HCT116 (cell line): ENCODE results near the gene NOXA1. TPM values are rescaled to one million over a fixed set of nuclear protein-coding genes. Genes with fewer than 3 reads are reported as not detected.

Experiments
- ATAC-seq: fragments of 200-7000 bp; cut with Tn5 transposase; 2 replicates; pipeline ENCODE4 v1.9.1; 2020; ENCODE audit warnings: mild to moderate bottlenecking, moderate library complexity
- BruUV-seq: library from RNA; stranded (reverse); fragments of 400-500 nt; replicated peaks from 2 replicates; lab custom pipeline; 2021; lab: Mats Ljungman, UMichigan
- CTCF ChIA-PET: fragments of 300-600 bp; sonication (Branson Sonifier 250); formaldehyde crosslinking; loops from one replicate; lab custom pipeline; 2021; ENCODE audit warnings: antibody characterized with exemption; lab: Charles Lee
- POLR2A ChIA-PET: fragments of 300-600, 350-600 bp; sonication (Branson Sonifier 250); formaldehyde crosslinking; loops from one replicate; lab custom pipeline; 2021; ENCODE audit warnings: antibody characterized with exemption; lab: Charles Lee
- RAD21 ChIA-PET, 2 experiments: fragments of 300-600 bp; sonication (Branson Sonifier 250); formaldehyde crosslinking; loops; one replicate each; lab custom pipeline; 2023; ENCODE audit warnings: low total read pairs in 2 of 2; ENCODE audit not compliant: uncharacterized antibody in 2 of 2, unreplicated experiment in 2 of 2, low non-redundant PET in 1 of 2; lab: Charles Lee
- DNase-seq: peaks from one replicate; pipeline ENCODE4 v3.0.0-alpha.2; 2010; ENCODE audit warnings: low read depth, low spot score
- H2AFZ ChIP-seq: fragments of 200-600 bp; shearing (Covaris generic), sonication (generic); 2 replicates; pipeline ENCODE4 v1.6.1; 2017; ENCODE audit warnings: low read depth, mixed run types, mixed read lengths, antibody characterized with exemption, low read length; ENCODE audit not compliant: poor library complexity, severe bottlenecking
- H3K27ac ChIP-seq: 2 replicates; pipeline ENCODE4 v1.5.1; 2012; ENCODE audit warnings: low read depth, low read length
- H3K27me3 ChIP-seq: fragments of 200-600 bp; sonication (generic); 2 replicates; pipeline ENCODE4 v1.6.1; 2016; ENCODE audit warnings: mixed run types, low read length, mixed read lengths; ENCODE audit not compliant: insufficient read depth
- H3K36me3 ChIP-seq, 2 experiments: fragments of 200-500 bp in 1 of 2; fragments of 200-600 bp in 1 of 2; sonication (Bioruptor generic) in 1 of 2; sonication (generic) in 1 of 2; 2 replicates each; pipeline versions ENCODE4 v1.5.1 to v1.6.1; 2014 to 2016; ENCODE audit warnings: low read length in 2 of 2, inconsistent platforms in 1 of 2, mixed read lengths in 1 of 2, mixed run types in 1 of 2; ENCODE audit not compliant: insufficient read depth in 2 of 2, control insufficient read depth in 1 of 2
- H3K4me1 ChIP-seq, 2 experiments: fragments of 200-600 bp in 1 of 2; sonication (generic) in 1 of 2; 2 replicates each; pipeline versions ENCODE4 v1.5.1 to v1.6.1; 2012 to 2017; ENCODE audit warnings: low read length in 2 of 2, inconsistent platforms in 1 of 2, mild to moderate bottlenecking in 1 of 2, mixed read lengths in 1 of 2, mixed run types in 1 of 2, moderate library complexity in 1 of 2; ENCODE audit not compliant: insufficient read depth in 2 of 2, control insufficient read depth in 1 of 2
- H3K4me2 ChIP-seq: fragments of 200-600 bp; sonication (generic); 2 replicates; pipeline ENCODE4 v1.6.1; 2017; ENCODE audit warnings: mixed run types, low read length, mixed read lengths
- H3K4me3 ChIP-seq, 2 experiments: fragments of 200-600 bp in 1 of 2; sonication (generic) in 1 of 2; replicated peaks in 1 of 2; 2 replicates each; pipeline ENCODE4 v1.5.1; 2011 to 2016; ENCODE audit warnings: low read length in 2 of 2, control low read depth in 1 of 2, low read depth in 1 of 2, mild to moderate bottlenecking in 1 of 2, mixed read lengths in 1 of 2, mixed run types in 1 of 2
- H3K79me2 ChIP-seq: fragments of 200-600 bp; sonication (generic); 2 replicates; pipeline ENCODE4 v1.6.1; 2017; ENCODE audit warnings: mild to moderate bottlenecking, mixed run types, low read length, moderate library complexity, mixed read lengths; ENCODE audit not compliant: insufficient read depth
- H3K9ac ChIP-seq: fragments of 200-600 bp; sonication (generic); 2 replicates; pipeline ENCODE4 v1.6.1; 2016; ENCODE audit warnings: low read length, mixed read lengths
- H3K9me2 ChIP-seq: fragments of 200-600 bp; sonication (generic), shearing (Covaris generic); 2 replicates; pipeline ENCODE4 v1.6.1; 2017; ENCODE audit warnings: mixed run types, mild to moderate bottlenecking, moderate library complexity; ENCODE audit not compliant: insufficient read depth
- H3K9me3 ChIP-seq, 2 experiments: fragments of 200-500 bp in 1 of 2; fragments of 200-600 bp in 1 of 2; sonication (Bioruptor generic) in 1 of 2; sonication (generic) in 1 of 2; 2 replicates each; pipeline ENCODE4 v1.6.1; 2014 to 2017; ENCODE audit warnings: low read length in 2 of 2, mixed read lengths in 2 of 2, inconsistent platforms in 1 of 2, low read depth in 1 of 2, mild to moderate bottlenecking in 1 of 2, mixed run types in 1 of 2, moderate library complexity in 1 of 2; ENCODE audit not compliant: control insufficient read depth in 1 of 2, insufficient read depth in 1 of 2
- H4K20me1 ChIP-seq: fragments of 200-600 bp; sonication (generic), shearing (Covaris generic); 2 replicates; pipeline ENCODE4 v1.6.1; 2017; ENCODE audit warnings: mixed run types, mild to moderate bottlenecking, moderate library complexity; ENCODE audit not compliant: insufficient read depth
- CBX3 ChIP-seq: IDR thresholded peaks from 2 replicates; pipeline ENCODE4 v1.6.1; 2012; ENCODE audit warnings: low read depth
- CEBPB ChIP-seq: IDR thresholded peaks from 2 replicates; pipeline ENCODE4 v1.6.1; 2012; ENCODE audit warnings: low read depth
- ELF1 ChIP-seq: IDR thresholded peaks from 2 replicates; pipeline ENCODE4 v1.6.1; 2012; ENCODE audit warnings: low read depth, borderline replicate concordance
- FOSL1 ChIP-seq: IDR thresholded peaks from 2 replicates; pipeline ENCODE4 v1.6.1; 2012; ENCODE audit warnings: low read depth
- POLR2A ChIP-seq: IDR thresholded peaks from 2 replicates; pipeline ENCODE4 v1.7.0; 2011; ENCODE audit warnings: borderline replicate concordance; ENCODE audit not compliant: insufficient read depth, insufficient read length; ENCODE audit errors: extremely low read depth
- POLR2AphosphoS5 ChIP-seq: IDR thresholded peaks from 2 replicates; pipeline ENCODE4 v1.6.1; 2011; ENCODE audit warnings: mild to moderate bottlenecking, low read depth, low read length, moderate library complexity
- RAD21 ChIP-seq: IDR thresholded peaks from 2 replicates; pipeline ENCODE4 v1.6.1; 2012; ENCODE audit warnings: low read depth, mild to moderate bottlenecking
- REST ChIP-seq: IDR thresholded peaks from 2 replicates; pipeline ENCODE4 v1.6.1; 2012; ENCODE audit warnings: low read depth
- SIN3A ChIP-seq: IDR thresholded peaks from 2 replicates; pipeline ENCODE4 v1.6.1; 2012; ENCODE audit warnings: low read depth
- SP1 ChIP-seq: IDR thresholded peaks from 2 replicates; pipeline ENCODE4 v1.6.1; 2012; ENCODE audit warnings: low read depth
- SRF ChIP-seq: IDR thresholded peaks from 2 replicates; pipeline ENCODE4 v1.6.1; 2012; ENCODE audit warnings: low read depth
- TCF7L2 ChIP-seq: IDR thresholded peaks from 2 replicates; pipeline ENCODE4 v1.7.0; 2011; ENCODE audit warnings: borderline replicate concordance, inconsistent platforms; ENCODE audit not compliant: insufficient read depth, insufficient read length; ENCODE audit errors: extremely low read depth
- ZBTB33 ChIP-seq: IDR thresholded peaks from 2 replicates; pipeline ENCODE4 v1.6.1; 2011; ENCODE audit warnings: mild to moderate bottlenecking, low read length, moderate library complexity; ENCODE audit not compliant: insufficient replicate concordance; ENCODE audit errors: extremely low read depth
- ZFX ChIP-seq: fragments of 450-650 bp; IDR thresholded peaks from 2 replicates; pipeline ENCODE4 v1.6.1; 2017
- ZNF274 ChIP-seq: fragments of 200-500 bp; sonication (Bioruptor generic); IDR thresholded peaks from 2 replicates; pipeline ENCODE4 v1.6.1; 2014; ENCODE audit warnings: mild to moderate bottlenecking, low read depth, low read length, inconsistent platforms
- intact Hi-C: fragments of 100-400 bp; cut with micrococcal nuclease; formaldehyde crosslinking; loops from 2 replicates; pipeline ENCODE4 v1.10.0; 2022
- total RNA-seq: library from RNA; stranded (reverse); gene quantifications from one replicate; pipeline ENCODE4 v1.2.1, GENCODE V29; 2021; ENCODE audit not compliant: unreplicated experiment

NOXA1 gene
- total RNA-seq, 1 experiment from 2014 or later, result 13.2 TPM

DNA sequence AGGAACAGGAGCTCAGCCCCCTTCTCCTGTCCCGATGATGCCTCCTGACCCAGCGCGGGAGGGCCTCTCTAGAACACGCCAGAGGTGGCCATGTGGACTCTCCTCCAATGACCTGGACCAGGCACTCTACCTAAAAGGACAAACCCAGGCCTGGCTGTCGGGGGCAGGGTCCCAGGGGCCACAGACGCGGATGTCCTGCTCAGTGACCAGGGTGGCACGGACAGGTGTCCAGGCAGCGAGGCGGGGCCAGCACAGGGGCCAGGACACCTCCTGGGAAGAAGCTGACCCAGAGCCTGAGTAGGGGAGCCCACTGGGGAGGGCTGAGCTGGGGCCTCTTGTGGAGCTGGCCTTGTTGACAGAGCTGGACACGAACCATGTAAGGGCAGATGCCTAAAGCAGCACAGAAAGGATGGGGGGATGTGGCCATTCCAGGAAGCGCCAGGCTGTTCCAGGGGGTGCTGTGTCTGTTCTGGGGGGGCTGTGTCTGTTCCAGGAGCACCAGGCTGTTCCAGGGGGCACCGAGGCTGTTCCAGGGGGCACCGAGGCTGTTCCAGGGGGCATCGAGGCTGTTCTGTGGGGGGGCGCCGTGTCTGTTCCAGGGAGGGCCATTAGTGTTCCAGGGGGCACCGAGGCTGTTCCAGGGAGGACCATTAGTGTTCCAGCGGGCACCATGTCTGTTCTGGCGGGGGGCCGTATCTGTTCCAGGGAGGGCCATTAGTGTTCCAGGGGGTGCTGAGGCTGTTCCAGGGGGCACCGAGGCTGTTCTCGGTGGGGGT, 30.8 kb upstream of the NOXA1 start:
- Histone ChIP-seq H3K9me2 (no peaks in the 10 kb centered on the region), H3K4me1 (no peaks in the 10 kb centered on the region; a peak in 1 of 4 replicates), H3K4me3 (no peak overlapping the region), H3K79me2 (no peaks in the 10 kb centered on the region), H3K9ac (no peak overlapping the region), H3K4me2 (no peak overlapping the region), H3K27ac (no peak overlapping the region), H3K36me3 (no peaks in the 10 kb centered on the region), H4K20me1 (no peaks in the 10 kb centered on the region), H3K9me3 (no peaks in the 10 kb centered on the region), H3K27me3 (no peaks in the 10 kb centered on the region), H2AFZ (no peak overlapping the region)
- ATAC-seq, result no peak
- intact Hi-C loops, result no loop called here
- no peak for TF ChIP-seq SRF
- no peak for TF ChIP-seq SIN3A
- no peak for TF ChIP-seq POLR2A
- TF ChIP-seq ZNF274, result no peak
- TF ChIP-seq ZBTB33, result no peak
- no peak for TF ChIP-seq CBX3
- TF ChIP-seq CEBPB, result no peak
- no peak for TF ChIP-seq ELF1
- TF ChIP-seq RAD21, result no peak
- TF ChIP-seq FOSL1, result no peak
- no peak for TF ChIP-seq POLR2AphosphoS5
- no peak for TF ChIP-seq SP1
- TF ChIP-seq REST, result no peak
- no peak for TF ChIP-seq ZFX
- no peak for TF ChIP-seq TCF7L2
- ChIA-PET POLR2A (no interaction called here), RAD21 (no interaction called here), CTCF (no interaction called here)
- no peak for DNase-seq
- no TSS peak for BruUV-seq
